SK-N-SH treated with all-trans-retinoic acid at 6 μM for 48 hours (cell line): Measurements from ENCODE around the gene ABCD2.

Source experiments
- BACH2 ChIP-seq: fragments of 250-450 bp; sonication (Bioruptor Pico); IDR thresholded peaks from 2 replicates; pipeline ENCODE4 v1.9.0; 2021; ENCODE audit warnings: mild to moderate bottlenecking, borderline replicate concordance
- CSDC2 ChIP-seq: fragments of 250-450 bp; sonication (Bioruptor Pico); IDR thresholded peaks from 2 replicates; pipeline ENCODE4 v1.5.0; 2020; ENCODE audit warnings: mild to moderate bottlenecking, moderate library complexity
- ISL1 ChIP-seq: fragments of 250-450 bp; sonication (Bioruptor Pico); IDR thresholded peaks from 2 replicates; pipeline ENCODE4 v2.1.2; 2022; ENCODE audit warnings: mild to moderate bottlenecking, moderate library complexity
- OSR1 ChIP-seq: fragments of 250-450 bp; sonication (Bioruptor Pico); IDR thresholded peaks from 2 replicates; pipeline ENCODE4 v1.8.0; 2022; ENCODE audit warnings: moderate library complexity, mild to moderate bottlenecking, inconsistent platforms
- TSHZ2 ChIP-seq: fragments of 250-450 bp; sonication (Bioruptor Pico); IDR thresholded peaks from 2 replicates; pipeline ENCODE4 v1.5.0; 2020; ENCODE audit warnings: mild to moderate bottlenecking, moderate library complexity
- ZFP3 ChIP-seq: fragments of 250-450 bp; sonication (Bioruptor Pico); IDR thresholded peaks from 2 replicates; pipeline ENCODE4 v1.5.0; 2020; ENCODE audit warnings: mild to moderate bottlenecking, moderate library complexity
- ZNF565 ChIP-seq: fragments of 450-650 bp; formaldehyde crosslinking; conservative IDR thresholded peaks from 2 replicates; pipeline ENCODE4 v1.5.0; 2020; ENCODE audit warnings: low read depth, mild to moderate bottlenecking, moderate library complexity
- TF ChIP-seq, protein P1 (sequence below): fragments of 250-450 bp; sonication (Bioruptor Pico); IDR thresholded peaks from 2 replicates; pipeline ENCODE4 v1.5.1; 2021; ENCODE audit warnings: mild to moderate bottlenecking, moderate library complexity
- TF ChIP-seq, protein P2 (sequence below): fragments of 250-450 bp; sonication (Bioruptor Pico); IDR thresholded peaks from 2 replicates; pipeline ENCODE4 v1.8.0; 2021; ENCODE audit warnings: low read depth, mild to moderate bottlenecking, moderate library complexity, borderline replicate concordance

DNA sequence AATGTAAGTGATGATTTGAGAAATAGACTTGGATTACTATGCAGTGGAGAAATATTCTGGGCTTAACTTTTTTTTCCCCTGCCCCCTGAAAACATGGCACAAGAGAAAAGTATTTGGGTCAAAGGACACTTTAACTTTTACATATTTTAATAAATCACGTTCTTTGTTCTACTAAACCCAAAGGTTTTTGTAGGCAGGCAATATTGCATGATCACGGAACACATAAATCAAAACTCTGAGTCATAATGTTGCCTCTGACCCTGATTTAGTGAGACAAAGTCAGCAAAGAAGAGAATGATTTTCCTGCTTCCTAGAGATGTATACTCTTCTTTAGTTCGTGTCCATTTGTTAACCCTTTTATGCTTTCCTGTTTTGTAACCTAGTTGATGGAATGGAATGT, 38.0 kb downstream of the ABCD2 start:
- TF ChIP-seq TSHZ2 (CRISPR knock-in tag) (no peak), ZNF565 (CRISPR knock-in tag) (no peak), OSR1 (CRISPR knock-in tag) (no peak), ISL1 (no peak), CSDC2 (no peak), ZFP3 (CRISPR knock-in tag) (no peak), BACH2 (no peak)
- TF ChIP-seq, protein P1, sequence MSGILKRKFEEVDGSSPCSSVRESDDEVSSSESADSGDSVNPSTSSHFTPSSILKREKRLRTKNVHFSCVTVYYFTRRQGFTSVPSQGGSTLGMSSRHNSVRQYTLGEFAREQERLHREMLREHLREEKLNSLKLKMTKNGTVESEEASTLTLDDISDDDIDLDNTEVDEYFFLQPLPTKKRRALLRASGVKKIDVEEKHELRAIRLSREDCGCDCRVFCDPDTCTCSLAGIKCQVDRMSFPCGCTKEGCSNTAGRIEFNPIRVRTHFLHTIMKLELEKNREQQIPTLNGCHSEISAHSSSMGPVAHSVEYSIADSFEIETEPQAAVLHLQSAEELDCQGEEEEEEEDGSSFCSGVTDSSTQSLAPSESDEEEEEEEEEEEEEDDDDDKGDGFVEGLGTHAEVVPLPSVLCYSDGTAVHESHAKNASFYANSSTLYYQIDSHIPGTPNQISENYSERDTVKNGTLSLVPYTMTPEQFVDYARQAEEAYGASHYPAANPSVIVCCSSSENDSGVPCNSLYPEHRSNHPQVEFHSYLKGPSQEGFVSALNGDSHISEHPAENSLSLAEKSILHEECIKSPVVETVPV (CRISPR knock-in tag), result no peak
- TF ChIP-seq, protein P2, sequence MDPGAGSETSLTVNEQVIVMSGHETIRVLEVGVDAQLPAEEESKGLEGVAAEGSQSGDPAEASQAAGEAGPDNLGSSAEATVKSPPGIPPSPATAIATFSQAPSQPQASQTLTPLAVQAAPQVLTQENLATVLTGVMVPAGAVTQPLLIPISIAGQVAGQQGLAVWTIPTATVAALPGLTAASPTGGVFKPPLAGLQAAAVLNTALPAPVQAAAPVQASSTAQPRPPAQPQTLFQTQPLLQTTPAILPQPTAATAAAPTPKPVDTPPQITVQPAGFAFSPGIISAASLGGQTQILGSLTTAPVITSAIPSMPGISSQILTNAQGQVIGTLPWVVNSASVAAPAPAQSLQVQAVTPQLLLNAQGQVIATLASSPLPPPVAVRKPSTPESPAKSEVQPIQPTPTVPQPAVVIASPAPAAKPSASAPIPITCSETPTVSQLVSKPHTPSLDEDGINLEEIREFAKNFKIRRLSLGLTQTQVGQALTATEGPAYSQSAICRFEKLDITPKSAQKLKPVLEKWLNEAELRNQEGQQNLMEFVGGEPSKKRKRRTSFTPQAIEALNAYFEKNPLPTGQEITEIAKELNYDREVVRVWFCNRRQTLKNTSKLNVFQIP (CRISPR knock-in tag), result no peak
